Activated gamma-delta T cell treated with Interleukin-2 at 50 U/mL for 16 hours (primary cell): ENCODE measurements around the gene NPDC1.
"Not testable (repeated sequence)": the region's sequence is repeated elsewhere in the genome, so short reads cannot be mapped to it uniquely, and the experiment has no call there.

Experiments
- DNase-seq: peaks from one replicate; pipeline ENCODE4 v3.0.0-alpha.2; 2020

The NPDC1 gene

DNA sequence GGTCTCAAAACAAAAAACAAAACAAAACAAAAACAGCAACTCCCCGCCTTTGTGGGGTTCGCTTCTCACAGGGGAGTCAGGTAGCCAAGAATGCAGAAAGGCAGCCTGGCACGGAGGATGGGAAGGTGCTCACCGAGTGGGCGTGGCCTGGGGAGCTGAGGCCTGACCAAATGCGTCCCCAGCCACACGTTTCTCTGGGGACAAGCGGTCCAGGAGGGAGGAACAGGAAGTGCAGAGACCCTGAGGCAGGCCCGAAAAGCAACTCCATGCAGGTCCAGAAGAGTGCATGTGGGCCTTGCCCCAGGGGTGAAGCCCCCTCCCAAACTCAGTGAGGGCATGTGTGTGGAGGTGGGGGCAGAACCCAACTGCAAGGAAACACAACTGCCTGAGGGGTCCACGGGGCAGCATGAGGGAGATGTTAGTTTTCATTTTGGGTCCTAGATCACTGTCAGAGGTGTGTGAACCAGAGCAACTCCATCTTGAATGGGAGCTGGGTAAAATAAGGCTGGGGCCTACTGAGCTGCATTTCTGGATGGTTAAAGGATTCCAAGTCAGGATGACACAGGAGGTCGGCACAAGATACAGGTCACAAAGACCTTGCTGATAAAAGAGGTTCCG, 28.8 kb upstream of the NPDC1 start:
- DNase-seq: no peak

DNA sequence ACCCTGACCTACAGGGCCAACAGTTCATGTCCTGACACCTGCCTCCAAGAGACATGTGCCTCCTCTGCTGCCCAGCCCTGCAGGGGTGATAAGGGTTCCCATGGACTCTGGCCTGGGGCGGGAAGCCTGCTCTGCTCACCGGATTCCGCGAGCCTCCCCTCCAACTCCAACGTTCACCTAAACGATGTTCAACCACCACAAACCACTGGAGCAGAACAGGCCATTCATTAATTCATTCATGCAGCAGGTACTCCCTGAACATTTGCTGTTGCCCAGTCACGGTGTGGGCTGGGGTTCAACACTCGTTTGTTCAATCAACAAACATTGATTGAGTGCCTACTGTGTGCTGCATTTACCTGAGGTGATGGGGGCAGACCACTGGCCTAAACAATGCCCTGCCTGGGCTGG, 28.0 kb upstream of the NPDC1 start:
- DNase-seq: no peak

DNA sequence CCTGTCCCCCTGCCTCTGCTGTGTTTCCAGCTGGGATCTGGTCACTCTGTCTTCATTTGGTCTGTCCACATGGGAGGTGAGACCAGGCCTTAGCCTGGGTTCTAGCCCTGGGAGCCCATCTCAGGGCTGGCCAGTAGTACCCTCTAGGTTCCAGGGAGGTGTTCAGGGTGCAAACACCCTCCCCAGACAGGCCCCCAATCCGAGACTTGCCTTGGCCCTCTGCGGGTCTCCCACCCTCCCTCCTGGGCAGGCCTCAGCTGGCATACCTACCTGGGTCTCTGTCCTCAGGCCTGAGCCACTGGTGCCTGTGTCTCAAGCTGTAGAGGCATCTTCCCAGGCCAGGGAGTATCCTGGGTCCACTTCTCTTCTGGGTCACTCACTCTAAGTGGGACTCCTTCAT, 25.3 kb upstream of the NPDC1 start:
- DNase-seq: no peak

DNA sequence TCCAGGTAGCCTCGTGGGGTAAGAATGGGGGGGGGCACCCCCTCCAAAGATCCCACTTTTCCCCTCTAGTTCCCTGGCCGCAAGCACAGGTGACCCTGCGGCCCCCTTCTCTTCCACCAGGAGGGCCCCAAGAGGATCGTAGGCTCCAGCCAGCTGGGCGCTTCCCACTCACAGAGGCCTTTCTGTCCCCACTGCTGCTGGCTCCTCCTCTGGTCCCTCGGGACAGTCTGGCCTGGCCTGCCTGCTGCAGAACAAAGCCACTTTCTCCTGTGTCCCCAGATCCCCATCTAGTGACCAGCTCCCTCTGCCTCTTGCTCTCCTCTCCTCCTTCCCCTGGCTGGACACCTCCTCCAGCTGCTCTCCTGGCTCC, 24.9 kb upstream of the NPDC1 start:
- DNase-seq: no peak

DNA sequence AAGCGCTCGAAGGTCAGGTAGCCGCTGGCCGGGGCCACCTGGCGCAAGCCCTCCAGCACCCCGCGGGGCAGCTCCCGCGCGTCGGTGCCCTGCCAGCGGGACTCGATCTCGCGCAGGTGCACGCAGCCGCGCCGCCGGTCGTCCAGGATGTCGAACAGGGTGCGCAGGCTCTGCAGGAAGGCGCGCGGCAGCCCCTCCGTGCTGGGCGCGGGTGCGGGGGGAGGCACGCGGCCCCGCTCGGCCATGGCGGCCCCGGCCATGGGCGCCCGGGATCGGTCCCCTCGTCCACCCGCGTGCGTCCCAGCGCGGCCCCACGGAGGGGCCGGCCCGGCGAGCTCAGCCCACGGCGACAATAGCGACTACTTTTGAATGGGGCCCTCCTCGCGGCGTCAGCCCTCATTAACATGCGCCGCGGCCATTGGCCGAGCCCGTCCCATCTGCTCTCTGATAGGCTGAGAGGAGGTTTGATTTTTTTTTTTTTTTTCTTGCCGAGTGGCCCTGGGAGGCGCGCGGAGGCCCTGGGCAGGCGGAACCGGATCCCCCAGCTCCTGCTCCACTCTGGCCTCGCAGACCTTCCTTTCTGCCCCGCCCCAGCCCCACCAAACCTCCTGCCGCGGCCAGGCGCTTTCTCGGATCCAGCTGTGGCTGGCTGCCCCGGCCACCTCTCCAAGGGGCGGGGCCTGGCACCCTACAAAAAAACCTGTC, 24.4 kb upstream of the NPDC1 start, which contains the start of gene SAPCD2:
TSS of gene SAPCD2 (minus strand) at position 357 of the 705 bp plus-strand sequence. CDS start at position 260, 97 bp downstream.
- DNase-seq: peak; percentile 78

DNA sequence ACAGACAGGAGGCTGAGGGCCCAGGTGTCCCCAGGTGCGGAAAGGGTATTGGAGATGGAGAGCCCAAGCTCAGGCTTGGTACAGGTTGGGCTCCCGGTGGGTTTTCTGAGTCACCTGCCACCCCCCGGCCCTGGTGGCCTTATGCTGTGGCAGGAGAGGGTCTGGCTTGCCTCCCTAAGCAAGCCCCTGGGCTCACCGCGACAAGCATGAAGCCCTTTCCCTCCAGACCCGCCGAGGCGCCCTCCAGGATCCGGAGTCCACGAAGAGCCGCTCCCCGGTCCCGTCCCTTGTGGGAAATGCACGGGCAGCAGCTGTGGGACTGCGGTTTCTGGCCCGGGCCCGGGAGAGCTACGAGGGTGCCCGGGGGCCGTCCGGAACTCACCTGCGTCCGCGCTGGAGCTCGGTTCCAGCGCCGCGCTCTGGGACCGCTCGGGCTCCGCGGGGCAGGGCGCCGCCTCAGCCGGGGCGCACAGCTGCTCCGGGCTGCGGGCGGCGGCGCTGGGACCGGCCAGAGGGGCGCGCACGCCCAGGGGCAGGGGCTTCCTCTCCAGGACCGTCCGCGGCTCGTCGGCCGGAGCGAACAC, 23.6 kb upstream of the NPDC1 start:
- DNase-seq: no peak

DNA sequence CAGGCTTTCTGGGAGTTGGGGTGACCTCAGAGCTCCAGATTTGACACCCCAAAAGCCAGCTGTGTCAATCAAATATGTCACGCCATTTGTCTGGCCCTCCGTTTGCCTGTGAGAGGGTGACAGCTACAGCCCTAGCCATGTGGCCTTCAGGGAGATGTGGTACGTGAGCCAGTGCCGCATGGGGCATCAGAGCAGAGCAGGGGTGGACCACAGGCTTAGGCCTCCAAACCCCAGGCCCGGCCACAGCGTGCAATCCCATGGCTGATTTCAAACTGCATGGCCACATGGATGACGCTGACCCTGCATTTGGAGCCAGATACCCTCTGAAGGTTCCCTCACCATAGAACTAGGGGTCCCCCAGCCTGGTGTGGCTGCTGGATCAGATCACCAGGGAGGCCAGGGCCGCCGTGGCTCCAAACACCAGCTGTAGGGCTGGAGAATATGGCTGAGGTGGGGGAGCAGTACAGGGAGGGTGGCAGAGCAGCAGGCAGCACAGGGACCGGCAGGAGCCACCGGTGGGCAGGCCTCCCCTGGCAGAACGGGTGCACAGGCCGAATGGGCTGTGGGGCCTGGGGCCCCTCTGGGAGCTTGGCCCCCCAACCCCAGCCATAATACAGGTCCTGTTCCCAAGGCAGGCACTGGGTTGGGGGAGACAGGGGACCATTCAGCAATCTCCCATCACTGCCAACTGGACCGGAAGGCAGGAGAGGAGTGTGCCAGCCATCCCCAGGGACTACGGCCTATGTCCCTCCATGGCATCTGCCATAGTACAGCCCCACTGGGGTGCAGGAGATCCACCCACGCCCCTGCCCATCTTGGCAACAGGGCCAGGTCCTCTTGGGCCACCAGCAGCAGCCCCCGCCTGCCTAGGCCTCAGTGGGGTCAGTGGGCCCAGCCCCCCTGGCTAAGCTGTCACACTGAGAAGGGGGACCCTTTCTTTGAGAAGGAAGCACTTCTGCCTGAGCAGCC, 22.8 kb upstream of the NPDC1 start:
- DNase-seq: no peak

DNA sequence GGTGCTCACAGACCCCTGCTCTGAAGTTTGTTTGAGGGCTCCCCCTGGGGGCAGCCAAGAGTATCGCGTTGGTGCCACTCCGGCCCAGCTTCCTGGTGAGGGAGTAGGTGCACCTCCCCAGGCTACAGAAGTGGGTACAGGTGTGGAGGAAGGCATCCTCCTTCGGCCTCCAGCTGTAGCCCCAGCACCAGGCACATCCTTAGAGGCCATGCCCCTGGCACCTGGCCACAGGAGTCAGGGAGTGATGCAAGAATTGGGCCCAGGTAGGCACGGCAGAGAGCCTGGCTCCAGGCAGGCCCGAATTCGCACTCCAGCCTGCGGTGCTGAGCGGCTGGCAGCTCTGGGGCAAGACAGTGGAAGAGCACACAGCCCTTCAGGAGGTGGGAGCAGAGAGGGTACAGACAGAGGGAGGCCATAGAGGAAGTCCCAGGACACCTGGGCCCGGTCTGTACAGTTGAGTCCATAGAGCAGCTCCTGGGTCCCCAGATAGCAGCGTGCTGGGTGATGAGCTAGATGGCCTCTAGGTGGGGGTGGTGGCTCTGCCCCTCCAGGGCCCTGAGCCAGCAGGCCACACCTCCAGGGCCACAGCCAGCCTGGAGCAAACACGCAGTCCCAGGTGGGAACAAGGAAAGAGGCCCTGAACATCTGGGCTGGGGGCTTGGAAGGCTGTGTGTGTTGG, 22.0 kb upstream of the NPDC1 start:
- DNase-seq: peak; percentile 86

DNA sequence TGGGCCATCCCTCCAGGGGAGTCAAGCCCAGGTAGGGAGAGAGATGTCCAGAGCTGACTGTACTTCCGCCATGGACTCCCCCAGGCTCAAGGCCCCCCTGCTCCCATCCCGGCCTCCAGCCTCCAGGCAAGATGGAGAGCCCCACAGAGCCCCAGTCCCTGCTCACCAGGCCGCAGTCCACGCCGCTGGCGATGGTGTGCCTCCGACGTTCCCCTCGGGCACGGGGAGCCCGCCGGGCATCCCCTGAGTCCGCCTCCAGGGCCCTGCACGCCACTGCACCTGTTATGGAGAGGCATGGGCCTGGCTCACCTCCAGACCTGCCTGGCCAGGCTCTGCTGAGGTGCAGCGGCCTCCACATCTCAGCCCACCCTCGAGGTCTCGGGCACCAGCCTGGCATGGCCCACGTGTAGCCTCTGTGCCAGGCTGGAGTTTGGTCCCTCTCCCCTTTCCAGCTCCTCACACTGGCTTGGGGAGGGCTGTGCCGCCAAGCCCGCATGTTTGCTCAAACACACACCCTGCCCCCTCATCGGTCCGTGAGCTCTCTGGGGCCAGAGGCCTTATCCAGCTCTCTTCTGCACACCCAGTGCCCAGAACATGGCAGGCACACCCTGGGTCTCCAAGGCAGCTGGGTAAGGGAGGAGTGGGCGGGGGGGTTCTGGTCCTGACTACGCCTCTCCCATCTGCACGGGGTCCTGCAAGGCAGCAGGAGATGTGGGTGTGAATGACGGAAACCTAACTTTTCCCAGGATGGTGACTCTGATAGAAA, 20.3 kb upstream of the NPDC1 start:
- no peak for DNase-seq

DNA sequence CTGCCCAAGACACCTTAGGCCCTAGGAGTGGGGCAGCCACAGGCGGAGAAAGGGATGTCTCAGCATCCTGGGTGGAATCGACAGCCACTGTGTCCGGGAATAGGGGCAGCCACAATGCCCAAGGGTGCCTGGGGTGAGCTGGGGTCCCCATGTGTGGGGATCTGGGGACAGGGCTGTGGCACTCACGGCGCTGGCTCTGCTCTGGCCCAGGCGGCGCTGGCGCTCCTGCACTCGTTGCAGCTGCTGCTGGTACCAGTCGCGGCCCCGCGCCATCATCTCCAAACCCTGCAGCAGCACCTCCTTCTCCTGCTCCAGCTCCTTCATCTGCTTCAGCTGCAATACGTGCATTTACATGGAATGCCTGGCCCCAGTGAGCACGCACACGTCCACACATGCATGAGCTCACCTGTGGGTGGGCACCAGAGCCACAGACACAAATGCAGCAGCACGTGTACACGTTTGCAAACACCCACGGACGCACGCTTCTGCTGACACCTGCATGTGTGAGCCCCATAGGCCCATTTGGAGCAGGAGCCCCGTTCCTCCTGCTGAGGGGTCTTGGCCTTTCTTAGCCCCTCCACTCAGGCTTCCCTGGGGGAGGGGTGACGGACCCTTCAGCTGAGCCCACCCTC, 19.5 kb upstream of the NPDC1 start:
- no peak for DNase-seq

DNA sequence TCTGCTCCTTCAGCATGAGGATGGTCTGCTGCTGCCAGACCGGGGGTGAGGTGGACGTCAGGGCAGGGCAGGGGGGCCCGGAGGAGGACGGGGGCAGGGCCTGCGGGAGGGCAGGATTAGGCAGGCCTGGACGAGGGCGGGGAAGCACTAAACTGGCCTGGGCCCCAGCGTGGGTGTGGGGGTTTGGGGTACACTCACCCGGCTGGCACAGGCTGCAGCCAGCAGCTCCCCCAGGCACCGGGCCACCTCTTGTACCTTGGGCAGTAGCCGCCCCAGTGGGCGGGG, 18.8 kb upstream of the NPDC1 start:
- no peak for DNase-seq

DNA sequence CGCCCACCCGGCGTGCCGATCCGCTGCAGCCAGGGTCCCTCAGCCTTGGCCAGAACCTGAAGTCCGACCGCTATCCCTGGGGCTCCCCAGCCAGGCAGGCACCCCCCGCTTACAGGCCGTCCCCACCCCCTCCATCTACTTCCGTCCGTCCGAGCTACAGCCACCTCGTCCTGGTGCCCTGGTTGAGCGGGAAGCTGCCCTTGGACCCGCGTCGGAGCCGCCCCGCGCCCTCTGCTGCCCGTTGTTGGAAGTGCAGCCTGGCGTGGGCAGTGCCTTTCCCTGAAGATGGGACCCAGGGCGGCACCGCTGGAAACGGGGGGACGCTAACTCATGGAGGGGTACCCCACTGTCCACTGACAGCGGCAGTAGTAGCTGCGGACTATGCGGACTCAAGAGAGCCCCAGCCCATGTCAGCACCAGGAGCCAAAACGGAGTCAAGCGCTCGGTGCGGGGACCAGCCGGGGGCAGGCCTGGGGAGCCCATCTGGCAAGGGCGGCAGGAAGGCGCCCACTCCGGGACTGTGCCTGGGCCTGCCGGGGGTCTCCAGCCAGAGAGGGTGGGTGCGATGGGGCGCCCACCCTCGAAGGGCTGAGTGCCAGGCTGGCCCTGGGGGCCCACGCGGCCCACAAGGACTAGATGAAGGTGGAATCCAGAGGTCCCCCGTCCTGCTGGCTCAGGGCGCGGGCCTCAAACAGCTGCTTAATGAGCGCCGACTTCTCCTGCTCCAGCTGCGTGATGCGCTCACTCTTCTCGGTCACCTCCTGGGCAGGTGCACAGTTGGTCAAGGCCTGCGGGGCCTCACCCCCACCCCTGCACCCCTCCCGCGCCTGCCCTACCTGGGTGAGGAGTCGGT, 18.3 kb upstream of the NPDC1 start:
- DNase-seq: peak; percentile 57

DNA sequence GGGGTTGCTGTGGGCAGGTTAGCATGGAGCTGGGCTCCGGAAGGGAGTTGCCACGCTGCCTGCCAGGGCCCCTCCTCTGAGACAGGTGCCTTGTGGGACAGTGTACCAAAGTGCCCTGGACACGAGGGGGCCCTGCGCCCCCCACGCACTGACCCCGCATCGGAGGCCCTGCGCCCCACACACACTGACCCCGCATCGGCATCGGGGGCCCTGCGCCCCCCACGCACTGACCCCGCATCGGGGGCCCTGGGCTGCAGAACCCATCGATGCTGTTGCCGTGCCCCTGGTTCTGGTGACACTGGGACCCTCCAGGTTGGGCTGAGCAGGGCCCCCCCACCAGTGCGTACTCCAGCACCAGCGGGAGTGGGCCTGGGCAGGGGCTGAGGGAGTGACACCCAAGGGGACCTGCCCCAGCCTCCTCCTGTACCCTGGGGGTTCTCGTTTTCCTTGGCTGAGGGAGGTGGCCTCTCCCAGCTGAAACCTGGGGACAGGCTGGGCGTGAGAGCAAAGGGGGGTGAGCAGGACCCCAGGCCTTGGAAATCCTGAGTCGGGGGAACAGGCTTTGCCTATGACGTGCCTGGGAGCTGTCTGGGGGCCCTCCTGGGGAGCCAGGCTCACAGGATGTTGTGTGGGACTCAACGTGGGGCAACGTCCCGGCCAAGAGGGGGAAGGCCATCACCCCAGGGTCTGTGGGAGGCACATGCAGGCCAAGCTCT, 17.5 kb upstream of the NPDC1 start:
- no peak for DNase-seq

DNA sequence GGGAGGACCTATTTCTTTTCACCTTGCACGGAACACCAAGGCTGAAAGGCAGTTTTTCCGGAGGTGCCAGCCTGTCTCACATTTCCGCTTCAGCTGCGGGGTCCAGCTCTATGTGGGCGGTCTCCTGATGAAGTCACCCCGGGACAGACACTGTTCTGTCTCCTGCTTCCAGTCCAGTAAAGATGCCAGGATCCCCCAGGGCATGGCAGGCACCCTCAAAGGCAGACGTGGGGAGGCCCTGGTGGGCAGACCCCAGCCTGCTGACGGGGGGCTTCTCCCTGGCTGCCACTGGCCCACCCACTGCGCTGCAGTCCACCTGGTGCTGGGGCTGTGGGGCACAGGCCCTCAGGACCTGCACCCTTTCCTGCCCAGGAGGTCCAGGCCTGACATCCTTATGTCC, 16.8 kb upstream of the NPDC1 start:
- not testable (repeated sequence) for DNase-seq

DNA sequence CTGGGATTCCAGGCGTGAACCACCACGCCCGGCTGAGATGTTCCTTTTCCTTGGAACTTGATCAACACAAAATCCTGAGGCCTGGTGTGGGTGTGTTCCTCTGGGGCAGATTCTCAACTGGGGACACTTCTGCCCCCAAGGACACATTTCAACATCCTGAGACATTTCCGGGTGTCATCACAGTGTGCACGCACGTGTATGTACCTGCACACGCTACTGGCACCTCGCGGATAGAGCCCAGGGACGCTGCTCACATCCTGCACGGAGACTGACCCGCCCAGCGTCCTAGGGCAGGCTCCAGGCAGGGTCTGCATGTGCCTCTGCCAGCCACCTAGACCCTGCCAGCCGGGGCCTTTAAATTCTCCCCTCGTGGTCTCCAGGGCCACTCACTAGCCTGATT, 16.4 kb upstream of the NPDC1 start:
- no peak for DNase-seq

DNA sequence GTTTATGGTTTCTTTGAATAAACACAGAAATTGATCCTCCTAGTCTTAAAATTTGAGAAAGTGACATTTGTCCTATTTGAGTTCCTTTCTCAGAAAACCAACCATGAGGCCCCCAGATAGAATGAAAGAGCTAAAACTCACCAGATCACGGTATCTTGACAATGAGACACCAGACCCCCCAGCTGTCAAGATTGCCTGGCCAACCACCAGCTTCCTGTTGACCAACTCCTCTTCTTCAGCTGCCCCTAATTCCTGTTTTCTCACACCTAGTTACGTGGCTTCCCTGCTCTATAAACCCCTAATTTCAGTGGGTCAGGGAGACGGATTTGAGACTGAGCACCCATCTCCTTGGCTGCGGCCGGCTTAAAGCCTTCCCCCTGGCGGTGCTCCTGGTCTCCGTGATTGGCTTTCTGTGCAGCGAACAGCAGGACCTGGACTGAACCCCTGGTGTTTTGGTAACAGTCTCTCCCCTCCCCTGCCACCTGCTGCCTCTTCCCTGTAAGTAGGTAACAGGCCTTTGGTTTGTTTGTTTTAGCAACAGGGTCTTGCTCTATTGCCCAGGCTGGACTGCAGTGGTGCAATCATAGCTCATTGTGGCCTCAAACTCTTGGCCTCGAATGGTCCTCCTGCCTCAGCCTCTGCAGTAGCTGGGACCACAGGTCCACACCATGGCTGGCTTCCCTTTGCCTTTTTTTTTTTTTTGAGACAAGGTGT, 12.7 kb upstream of the NPDC1 start:
- no peak for DNase-seq

DNA sequence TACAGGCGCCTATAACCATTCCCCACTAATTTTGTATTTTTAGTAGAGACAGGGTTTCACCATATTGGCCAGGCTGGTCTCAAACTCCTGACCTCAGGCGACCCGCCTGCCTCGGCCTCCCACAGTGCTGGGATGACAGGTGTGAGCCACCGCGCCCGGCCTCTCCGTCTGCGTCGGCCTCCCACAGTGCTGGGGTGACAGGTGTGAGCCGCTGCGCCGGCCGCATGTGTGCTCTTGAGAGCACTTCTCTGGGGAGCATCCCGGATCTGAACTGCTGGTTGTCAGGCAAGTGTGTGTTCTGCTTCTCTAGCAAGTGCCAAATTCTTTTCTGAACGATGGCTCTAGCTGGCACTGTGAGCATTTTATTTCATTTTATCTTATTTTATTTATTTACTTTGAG, 11.6 kb upstream of the NPDC1 start:
- DNase-seq: no peak

DNA sequence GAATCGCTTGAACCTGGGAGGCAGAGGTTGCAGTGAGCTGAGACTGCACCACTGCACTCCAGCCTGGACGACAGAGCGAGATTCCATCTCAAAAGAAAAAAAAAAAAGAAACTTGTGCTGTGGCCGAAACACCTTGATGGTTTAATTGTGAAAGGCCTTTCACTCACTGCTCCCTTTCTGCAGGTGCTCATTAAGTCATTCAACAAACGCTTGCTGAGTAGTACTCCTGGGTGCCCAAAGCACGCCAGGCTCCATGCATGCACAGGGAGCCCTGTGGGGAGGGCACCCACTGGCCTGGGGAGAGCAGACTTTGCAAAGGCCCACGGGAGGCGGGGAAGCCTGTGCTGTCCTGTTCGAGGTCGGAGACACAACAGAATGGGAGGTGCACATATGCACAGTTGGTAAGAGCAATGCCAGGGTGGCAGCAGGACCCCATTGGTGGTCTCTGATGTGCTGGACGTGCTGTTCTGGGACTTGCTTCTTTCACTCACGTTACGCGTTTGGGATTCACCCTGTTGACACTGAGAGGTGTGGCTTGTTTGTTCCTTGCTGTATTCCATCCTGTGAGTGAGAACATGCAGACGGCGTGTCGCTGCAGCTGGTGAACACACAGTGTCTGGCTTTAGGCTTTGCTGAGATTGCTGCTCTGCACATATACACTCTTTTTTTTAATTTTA, 10.9 kb upstream of the NPDC1 start:
- no peak for DNase-seq
